CD4-positive, alpha-beta memory T cell (primary cell): ENCODE measurements around the gene PUSL1. TPM values are rescaled to one million over a fixed set of nuclear protein-coding genes. Genes with fewer than 3 reads are reported as not detected.
A peak's percentile ranks its signal among the peaks of the same experiment; 100 is the strongest.

ENCODE experiments used
- CTCF ChIA-PET: fragments of 350-600 bp; sonication (Branson Sonifier 250); formaldehyde crosslinking; loops from one replicate; lab custom pipeline; 2021; ENCODE audit warnings: inconsistent platforms; ENCODE audit not compliant: partially characterized antibody; lab: Charles Lee
- POLR2A ChIA-PET: fragments of 350-600 bp; sonication (Branson Sonifier 250); formaldehyde crosslinking; loops from one replicate; lab custom pipeline; 2021; ENCODE audit not compliant: partially characterized antibody; lab: Charles Lee
- DNase-seq, 5 donors: peaks; one replicate each; pipeline versions ENCODE4 v3.0.0 to v3.0.0-alpha.2; 2020 to 2022; ENCODE audit warnings: mixed read lengths in 1 of 5
- H3K27ac ChIP-seq: one replicate; pipeline ENCODE4 v1.7.0; 2013; ENCODE audit warnings: low read depth, low read length
- H3K27me3 ChIP-seq: 2 replicates; pipeline ENCODE4 v1.7.0; 2013; ENCODE audit warnings: mild to moderate bottlenecking, low read length, moderate library complexity; ENCODE audit not compliant: insufficient read depth
- H3K36me3 ChIP-seq: 2 replicates; pipeline ENCODE4 v1.7.0; 2013; ENCODE audit warnings: mild to moderate bottlenecking, low read length, moderate library complexity; ENCODE audit not compliant: insufficient read depth
- H3K4me1 ChIP-seq: 2 replicates; pipeline ENCODE4 v1.7.0; 2013; ENCODE audit warnings: mild to moderate bottlenecking, low read length, moderate library complexity; ENCODE audit not compliant: insufficient read depth
- H3K4me3 ChIP-seq, 2 donors: one replicate each; pipeline ENCODE4 v1.7.0; 2013; ENCODE audit warnings: low read length in 2 of 2, mild to moderate bottlenecking in 1 of 2
- H3K9me3 ChIP-seq, 2 donors: one replicate each; pipeline ENCODE4 v1.7.0; 2013; ENCODE audit warnings: low read length in 2 of 2, control low read depth in 1 of 2; ENCODE audit not compliant: control insufficient read depth in 1 of 2
- H3K27ac Mint-ChIP-seq, 7 donors: one replicate each; pipeline ENCODE4 v1.8.0; 2020 to 2021; ENCODE audit warnings: mixed read lengths in 7 of 7, mild to moderate bottlenecking in 6 of 7, inconsistent platforms in 3 of 7, moderate library complexity in 3 of 7
- H3K27me3 Mint-ChIP-seq, 2 donors: one replicate each; pipeline ENCODE4 v1.8.0; 2020 to 2021; ENCODE audit warnings: mixed read lengths in 2 of 2
- H3K36me3 Mint-ChIP-seq, 2 donors: one replicate each; pipeline ENCODE4 v1.8.0; 2020 to 2021; ENCODE audit warnings: mixed read lengths in 2 of 2, inconsistent platforms in 1 of 2, mild to moderate bottlenecking in 1 of 2
- H3K4me1 Mint-ChIP-seq, 4 donors: one replicate each; pipeline ENCODE4 v1.8.0; 2020 to 2021; ENCODE audit warnings: mixed read lengths in 4 of 4, mild to moderate bottlenecking in 1 of 4
- H3K4me3 Mint-ChIP-seq, 8 donors: one replicate each; pipeline ENCODE4 v1.8.0; 2020 to 2021; ENCODE audit warnings: mixed read lengths in 8 of 8, mild to moderate bottlenecking in 7 of 8, moderate library complexity in 6 of 8, inconsistent platforms in 3 of 8
- H3K9me3 Mint-ChIP-seq, 8 donors: one replicate each; pipeline ENCODE4 v1.8.0; 2020 to 2021; ENCODE audit warnings: mixed read lengths in 8 of 8, mild to moderate bottlenecking in 5 of 8, inconsistent platforms in 3 of 8, moderate library complexity in 1 of 8
- intact Hi-C: fragments of 100-400 bp; cut with micrococcal nuclease; formaldehyde crosslinking; loops from one replicate; pipeline ENCODE4 v1.15.1; 2023
- polyA plus RNA-seq, 2 donors: library from polyadenylated mRNA; unstranded; fragments of 300-500 nt; fragmentation: Illumina TruSeq; gene quantifications; one replicate each; pipeline ENCODE4 v1.2.3, GENCODE V29; 2021
- total RNA-seq, 2 experiments: library from RNA; stranded (reverse); gene quantifications; one replicate each; pipeline ENCODE4 v1.2.3, GENCODE V29; 2021

PUSL1 gene
- total and polyA plus RNA-seq, 4 experiments from 2014 or later, result 15.4 to 27.9 (median 20.4) TPM

- ChIA-PET CTCF (interaction anchor here (1.4 kb wide), 1 partner anchor 47 kb away, joined by 4 read pairs; no protein-coding TSS in a partner anchor), POLR2A (interaction anchor here (1.0 to 1.8 kb wide), 3 partner anchors 16 to 73 kb away, joined by 3 to 14 read pairs (median 3); partner anchors contain the start of genes CCNL2 and PUSL1)
- H3K4me3 ChIP-seq, result no peak overlapping the region
- Mint-ChIP-seq H3K4me3 (peak overlapping the region; percentile 57 to 84 (median 76)), H3K9me3 (peaks cover 0 to 2% (median 0%) of the 10 kb centered on the region in 8 donors), H3K27me3 (no peaks in the 10 kb centered on the region), H3K36me3 (peaks cover 0 to 4% of the 10 kb centered on the region in 2 donors), H3K4me1 (peaks cover 12 to 49% (median 32%) of the 10 kb centered on the region in 4 donors), H3K27ac (peak overlapping the region; percentile 55 to 84 (median 75))
- intact Hi-C loops, result loop anchor here (1.0 kb wide), 1 partner anchor 17 kb away; no protein-coding TSS in a partner anchor
- no peaks in the 10 kb centered on the region for H3K27me3 ChIP-seq
- H3K9me3 ChIP-seq, result no peaks in the 10 kb centered on the region
- H3K27ac ChIP-seq, result peak overlapping the region; percentile 89
- H3K36me3 ChIP-seq, result peaks cover 2% of the 10 kb centered on the region
- DNase-seq, result no peak
- peaks cover 41% of the 10 kb centered on the region for H3K4me1 ChIP-seq
These were observed 17.7 kb downstream of the PUSL1 start for GRCh38 chr1:1326075-1326605.

DNA sequence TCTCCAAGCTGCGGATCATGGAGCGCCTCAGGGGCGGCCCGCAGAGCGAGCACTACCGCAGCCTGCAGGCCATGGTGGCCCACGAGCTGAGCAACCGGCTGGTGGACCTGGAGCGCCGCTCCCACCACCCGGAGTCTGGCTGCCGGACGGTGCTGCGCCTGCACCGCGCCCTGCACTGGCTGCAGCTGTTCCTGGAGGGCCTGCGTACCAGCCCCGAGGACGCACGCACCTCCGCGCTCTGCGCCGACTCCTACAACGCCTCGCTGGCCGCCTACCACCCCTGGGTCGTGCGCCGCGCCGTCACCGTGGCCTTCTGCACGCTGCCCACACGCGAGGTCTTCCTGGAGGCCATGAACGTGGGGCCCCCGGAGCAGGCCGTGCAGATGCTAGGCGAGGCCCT lies 18.9 kb downstream of the PUSL1 start:
- Mint-ChIP-seq H3K36me3 (peaks cover 0 to 4% of the 10 kb centered on the region in 2 donors), H3K4me3 (peak overlapping the region in 2 of 8 donors; percentile 25 to 31), H3K27ac (peak overlapping the region in 1 of 7 donors; percentile 41), H3K27me3 (no peaks in the 10 kb centered on the region), H3K4me1 (peaks cover 9 to 45% (median 25%) of the 10 kb centered on the region in 4 donors), H3K9me3 (peaks cover 0 to 2% (median 0%) of the 10 kb centered on the region in 8 donors)
- CTCF ChIA-PET, result interaction anchor here (0.8 kb wide), 1 partner anchor 46 kb away, joined by 3 read pairs; no protein-coding TSS in a partner anchor
- intact Hi-C loops, result no loop called here
- H3K36me3 ChIP-seq, result no peaks in the 10 kb centered on the region
- no peak overlapping the region for H3K27ac ChIP-seq
- H3K27me3 ChIP-seq, result no peaks in the 10 kb centered on the region
- no peaks in the 10 kb centered on the region for H3K9me3 ChIP-seq
- POLR2A ChIA-PET, result interaction anchor here (1.2 kb wide), 1 partner anchor 22 kb away, joined by 3 read pairs; no protein-coding TSS in a partner anchor
- DNase-seq, result no peak
- peaks cover 35% of the 10 kb centered on the region for H3K4me1 ChIP-seq
- no peak overlapping the region for H3K4me3 ChIP-seq

- Histone ChIP-seq H3K36me3 (no peaks in the 10 kb centered on the region), H3K4me3 (no peak overlapping the region), H3K27me3 (no peaks in the 10 kb centered on the region), H3K9me3 (no peaks in the 10 kb centered on the region), H3K4me1 (peaks cover 28% of the 10 kb centered on the region), H3K27ac (no peak overlapping the region)
- Mint-ChIP-seq H3K4me3 (no peak overlapping the region), H3K27me3 (no peaks in the 10 kb centered on the region), H3K9me3 (peaks cover 0 to 2% (median 0%) of the 10 kb centered on the region in 8 donors), H3K27ac (no peak overlapping the region), H3K4me1 (peaks cover 7 to 35% (median 20%) of the 10 kb centered on the region in 4 donors), H3K36me3 (peaks cover 0 to 4% of the 10 kb centered on the region in 2 donors)
- DNase-seq, result no peak
- ChIA-PET POLR2A (interaction anchor here (1.0 to 1.3 kb wide), 2 partner anchors 18 to 20 kb away, joined by 3 read pairs; no protein-coding TSS in a partner anchor), CTCF (no interaction called here)
- intact Hi-C loops, result no loop called here
These were observed 19.9 kb downstream of the PUSL1 start for GRCh38 chr1:1328254-1328653.

DNA sequence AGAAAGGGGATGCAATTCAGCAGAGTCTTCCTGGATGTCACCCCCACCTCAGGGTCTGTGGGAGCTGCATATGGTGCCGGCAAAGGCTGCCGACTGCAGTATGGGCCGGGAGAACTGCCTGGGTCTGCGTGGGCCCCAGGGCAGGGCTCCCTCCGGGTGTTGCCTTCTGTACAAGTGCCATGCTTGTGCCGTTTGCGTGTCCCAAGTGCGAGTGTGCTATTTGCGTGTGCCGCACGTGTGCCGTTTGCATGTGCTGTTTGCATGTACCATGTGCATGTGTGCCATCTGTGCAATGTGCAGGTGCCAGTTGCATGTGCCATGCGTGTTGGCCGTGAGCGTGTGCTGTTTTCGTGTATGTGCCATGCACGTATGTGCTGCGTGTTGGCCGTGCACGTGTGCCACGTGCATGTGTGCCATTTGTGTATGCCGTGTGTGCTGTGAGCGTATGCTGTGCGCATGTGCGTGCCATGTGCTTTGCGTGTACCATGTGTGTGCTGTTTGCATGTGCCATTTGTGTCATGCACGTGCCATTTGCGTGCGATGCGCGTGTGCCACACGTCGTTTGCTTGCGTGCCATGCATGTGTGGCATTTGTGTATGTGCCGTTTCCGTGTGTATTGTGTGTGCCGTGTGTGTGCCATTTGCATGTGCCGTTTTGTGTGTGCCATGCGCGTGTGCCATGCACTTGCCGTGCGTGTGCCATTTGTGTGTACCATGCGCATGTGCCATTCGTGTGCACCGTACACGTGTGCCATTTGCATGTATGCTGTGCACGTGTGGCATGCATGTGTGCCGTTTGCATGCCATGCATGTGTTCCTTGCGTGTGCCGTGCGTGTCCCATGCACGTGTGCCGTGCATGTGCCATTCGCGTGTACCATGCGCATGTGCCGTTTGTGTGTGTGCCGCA lies 21.2 kb downstream of the PUSL1 start:
- Histone ChIP-seq H3K9me3 (no peaks in the 10 kb centered on the region), H3K4me3 (no peak overlapping the region), H3K36me3 (no peaks in the 10 kb centered on the region), H3K4me1 (peaks cover 24% of the 10 kb centered on the region), H3K27ac (no peak overlapping the region), H3K27me3 (no peaks in the 10 kb centered on the region)
- Mint-ChIP-seq H3K4me3 (peak overlapping the region in 1 of 8 donors; percentile 39), H3K27me3 (no peaks in the 10 kb centered on the region), H3K9me3 (no peaks in the 10 kb centered on the region), H3K36me3 (peaks cover 0 to 3% of the 10 kb centered on the region in 2 donors), H3K27ac (peak overlapping the region in 2 of 7 donors; percentile 46 to 52), H3K4me1 (peaks cover 4 to 29% (median 14%) of the 10 kb centered on the region in 4 donors)
- POLR2A ChIA-PET, result interaction anchor here (1.0 to 1.3 kb wide), 2 partner anchors 19 kb away, joined by 3 read pairs; no protein-coding TSS in a partner anchor
- CTCF ChIA-PET, result no interaction called here
- intact Hi-C loops, result no loop called here
- DNase-seq, result no peak

- no peak overlapping the region for H3K4me3 Mint-ChIP-seq
These were observed 22.1 kb downstream of the PUSL1 start for GRCh38 chr1:1330366-1331067.

DNA sequence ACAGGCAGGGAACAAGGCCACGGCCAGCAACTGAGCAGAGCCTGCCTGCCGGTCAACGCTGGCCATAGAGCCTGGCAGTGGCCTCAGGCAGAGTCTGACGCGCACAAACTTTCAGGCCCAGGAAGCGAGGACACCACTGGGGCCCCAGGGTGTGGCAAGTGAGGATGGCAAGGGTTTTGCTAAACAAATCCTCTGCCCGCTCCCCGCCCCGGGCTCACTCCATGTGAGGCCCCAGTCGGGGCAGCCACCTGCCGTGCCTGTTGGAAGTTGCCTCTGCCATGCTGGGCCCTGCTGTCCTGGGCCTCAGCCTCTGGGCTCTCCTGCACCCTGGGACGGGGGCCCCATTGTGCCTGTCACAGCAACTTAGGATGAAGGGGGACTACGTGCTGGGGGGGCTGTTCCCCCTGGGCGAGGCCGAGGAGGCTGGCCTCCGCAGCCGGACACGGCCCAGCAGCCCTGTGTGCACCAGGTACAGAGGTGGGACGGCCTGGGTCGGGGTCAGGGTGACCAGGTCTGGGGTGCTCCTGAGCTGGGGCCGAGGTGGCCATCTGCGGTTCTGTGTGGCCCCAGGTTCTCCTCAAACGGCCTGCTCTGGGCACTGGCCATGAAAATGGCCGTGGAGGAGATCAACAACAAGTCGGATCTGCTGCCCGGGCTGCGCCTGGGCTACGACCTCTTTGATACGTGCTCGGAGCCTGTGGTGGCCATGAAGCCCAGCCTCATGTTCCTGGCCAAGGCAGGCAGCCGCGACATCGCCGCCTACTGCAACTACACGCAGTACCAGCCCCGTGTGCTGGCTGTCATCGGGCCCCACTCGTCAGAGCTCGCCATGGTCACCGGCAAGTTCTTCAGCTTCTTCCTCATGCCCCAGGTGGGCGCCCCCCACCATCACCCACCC lies 22.9 kb downstream of the PUSL1 start, which contains the start of gene TAS1R3:
TAS1R3 (plus strand) TSS at position 213 of the 898 bp plus-strand sequence; CDS start at position 279, 66 bp downstream.
- intact Hi-C loops, result no loop called here
- H3K9me3 ChIP-seq, result no peaks in the 10 kb centered on the region
- no peaks in the 10 kb centered on the region for H3K27me3 ChIP-seq
- H3K36me3 ChIP-seq, result no peaks in the 10 kb centered on the region
- no peak within 1 kb of the TSS for H3K4me3 ChIP-seq
- H3K27ac ChIP-seq, result no peak within 1 kb of the TSS
- Mint-ChIP-seq H3K9me3 (no peaks in the 10 kb centered on the region), H3K27ac (no peak within 1 kb of the TSS), H3K4me1 (peaks cover 2 to 19% (median 5%) of the 10 kb centered on the region in 4 donors), H3K4me3 (no peak within 1 kb of the TSS), H3K27me3 (no peaks in the 10 kb centered on the region), H3K36me3 (peaks cover 0 to 1% of the 10 kb centered on the region in 2 donors)
- H3K4me1 ChIP-seq, result peaks cover 9% of the 10 kb centered on the region
- ChIA-PET POLR2A (interaction anchor here (1.0 kb wide), 2 partner anchors 17 to 47 kb away, joined by 3 to 4 read pairs; no protein-coding TSS in a partner anchor), CTCF (no interaction called here)
- no peak for DNase-seq

More at GRCh38 chr1:1330366-1331067, 22.1 kb downstream of the PUSL1 start:
- Mint-ChIP-seq H3K4me1 (peaks cover 4 to 27% (median 11%) of the 10 kb centered on the region in 4 donors), H3K36me3 (peaks cover 0 to 3% of the 10 kb centered on the region in 2 donors), H3K9me3 (no peaks in the 10 kb centered on the region), H3K27me3 (no peaks in the 10 kb centered on the region), H3K27ac (no peak overlapping the region)
- Histone ChIP-seq H3K4me3 (no peak overlapping the region), H3K4me1 (peaks cover 17% of the 10 kb centered on the region), H3K27me3 (no peaks in the 10 kb centered on the region), H3K9me3 (no peaks in the 10 kb centered on the region), H3K27ac (no peak overlapping the region), H3K36me3 (no peaks in the 10 kb centered on the region)
- CTCF ChIA-PET, result no interaction called here
- POLR2A ChIA-PET, result interaction anchor here (1.0 kb wide), 1 partner anchor 18 kb away, joined by 3 read pairs; no protein-coding TSS in a partner anchor
- intact Hi-C loops, result no loop called here
- DNase-seq, result no peak
